NCI-H524 (cell line): Measurements from ENCODE around the gene LTBP3.

Source experiments
- DNase-seq, 2 experiments: peaks; one replicate each; lab custom pipeline; 2025; lab: John Stamatoyannopoulos, UW

Gene LTBP3

DNA sequence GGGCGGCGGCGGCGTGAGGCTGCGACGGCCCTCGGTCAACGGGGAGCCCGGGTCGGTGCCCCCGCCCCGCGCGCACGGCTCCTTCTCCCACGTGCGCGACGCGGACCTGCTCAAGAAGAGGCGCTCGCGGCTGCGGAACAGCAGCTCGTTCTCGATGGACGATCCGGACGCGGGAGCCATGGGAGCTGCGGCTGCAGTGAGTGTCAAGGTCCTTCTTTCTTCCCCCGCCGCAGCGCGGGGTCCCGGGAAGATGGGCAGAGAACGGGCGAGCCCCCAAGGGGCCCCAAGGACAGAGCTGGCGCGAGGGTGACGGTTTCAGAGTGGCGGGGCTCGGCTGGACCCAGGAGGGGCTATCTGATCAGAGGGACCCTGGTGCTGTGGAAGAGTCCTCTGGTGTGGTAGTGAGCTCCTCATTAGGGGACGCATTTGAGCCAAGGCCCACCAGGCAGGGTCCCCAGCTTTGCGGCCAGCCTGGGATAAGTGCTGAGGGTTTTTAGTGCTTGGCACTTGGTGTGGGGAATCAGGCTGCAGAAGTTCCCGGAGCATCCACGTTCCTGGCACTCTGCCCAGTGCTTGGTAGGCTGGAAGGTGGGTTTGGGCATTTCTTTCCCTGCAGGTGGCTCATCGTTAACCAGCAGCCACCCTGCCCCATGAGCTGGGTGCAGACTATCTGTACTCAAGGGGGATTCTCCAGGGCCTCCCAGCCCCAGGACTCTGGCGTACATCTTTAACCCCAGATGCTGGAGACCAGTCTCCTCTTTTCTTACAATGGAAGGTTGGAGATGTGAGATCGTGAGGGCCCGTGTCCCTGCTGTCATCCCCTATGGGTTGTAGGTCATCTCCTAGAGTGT is 27.5 kb upstream of the LTBP3 start:
- peak in 1 of 2 experiments; percentile 18 for DNase-seq

DNA sequence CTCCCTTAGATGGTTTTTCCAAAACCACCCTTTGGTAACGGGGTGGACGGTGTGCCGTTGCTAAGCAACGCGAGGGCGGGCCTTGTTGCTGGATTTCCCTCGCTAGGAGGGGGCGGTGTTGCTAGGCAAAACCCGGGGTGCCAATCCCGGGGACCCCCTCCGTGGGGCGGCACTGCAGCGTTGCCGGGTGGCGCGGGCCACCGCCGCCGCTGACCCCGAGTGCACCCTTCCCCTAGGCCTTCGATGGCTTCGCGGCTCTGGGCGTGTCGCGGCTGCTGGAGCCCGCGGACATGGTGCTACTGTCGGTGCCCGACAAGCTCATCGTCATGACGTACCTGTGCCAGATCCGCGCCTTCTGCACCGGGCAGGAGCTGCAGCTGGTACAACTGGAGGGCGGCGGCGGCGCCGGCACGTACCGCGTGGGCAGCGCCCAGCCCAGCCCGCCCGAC is 26.6 kb upstream of the LTBP3 start:
- DNase-seq, result no peak

DNA sequence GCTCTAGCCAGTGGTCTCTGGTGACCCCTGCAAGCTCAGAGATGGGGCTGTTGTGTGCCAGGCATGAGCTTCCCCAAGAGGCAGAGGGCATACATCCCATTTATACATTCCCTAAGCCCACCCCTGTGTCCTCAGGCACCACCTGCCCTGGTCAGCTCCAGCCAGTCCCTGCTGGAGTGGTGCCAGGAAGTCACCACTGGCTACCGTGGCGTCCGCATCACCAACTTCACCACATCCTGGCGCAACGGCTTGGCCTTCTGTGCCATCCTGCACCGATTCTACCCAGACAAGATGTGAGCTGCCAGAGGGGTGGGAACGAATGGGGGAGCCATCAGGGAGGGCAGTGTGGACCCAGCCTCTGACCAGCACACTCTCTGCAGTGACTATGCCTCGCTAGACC is 25.9 kb upstream of the LTBP3 start:
- no peak for DNase-seq

DNA sequence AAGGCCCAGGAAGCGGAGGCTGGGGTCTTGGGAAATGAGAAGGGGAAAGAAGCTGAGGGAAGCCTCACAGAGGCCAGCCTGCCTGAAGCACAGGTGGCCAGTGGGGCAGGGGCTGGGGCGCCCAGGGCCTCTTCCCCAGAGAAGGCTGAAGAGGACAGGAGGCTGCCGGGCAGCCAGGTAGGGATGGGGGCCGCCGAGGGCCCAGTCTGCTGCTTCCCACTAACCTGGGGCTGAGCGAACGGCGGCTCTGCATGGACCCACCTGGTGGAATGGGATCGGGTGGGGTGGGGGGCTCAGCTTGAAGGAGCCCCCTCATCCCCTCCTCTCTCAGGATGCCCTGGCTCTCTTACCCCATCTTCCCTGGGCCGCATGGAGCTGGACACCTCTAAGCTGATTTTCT is 25.4 kb upstream of the LTBP3 start:
- DNase-seq, result no peak

DNA sequence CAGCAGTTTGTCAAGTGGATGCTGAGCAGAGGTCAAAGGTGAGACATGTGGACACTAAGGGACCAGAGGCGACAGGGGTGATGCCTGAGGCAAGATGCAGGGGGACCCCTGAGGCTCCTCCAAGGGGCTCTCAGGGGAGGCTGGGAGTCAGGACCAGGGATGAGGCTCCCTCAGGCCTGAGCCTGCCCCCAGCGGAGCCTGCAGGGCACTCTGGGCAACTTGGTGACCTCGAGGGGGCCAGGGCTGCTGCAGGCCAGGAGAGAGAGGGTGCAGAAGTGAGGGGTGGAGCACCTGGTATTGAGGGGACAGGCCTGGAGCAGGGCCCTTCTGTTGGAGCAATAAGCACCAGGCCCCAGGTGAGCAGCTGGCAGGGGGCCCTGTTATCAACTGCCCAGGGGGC is 23.8 kb upstream of the LTBP3 start:
- DNase-seq, result no peak

DNA sequence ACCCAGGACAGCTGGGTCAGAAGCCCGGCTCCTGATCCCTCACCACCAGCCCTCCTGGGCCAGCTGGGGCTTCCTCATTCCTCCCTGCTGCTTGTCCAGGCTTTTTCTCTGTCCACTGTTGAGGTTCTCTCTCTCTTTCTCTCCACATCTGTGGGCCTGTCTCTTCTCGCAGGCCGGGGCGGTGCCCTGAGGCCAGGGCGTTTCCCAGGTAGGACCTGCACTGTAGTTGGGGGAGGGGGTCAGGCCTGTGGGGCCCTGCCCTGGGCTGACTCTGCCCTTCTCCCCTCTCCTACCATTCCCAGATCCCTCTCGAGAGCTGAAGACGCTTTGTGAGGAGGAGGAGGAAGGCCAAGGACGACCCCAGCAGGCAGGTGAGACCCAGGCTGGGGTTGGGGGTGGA is 22.6 kb upstream of the LTBP3 start:
- no peak for DNase-seq

DNA sequence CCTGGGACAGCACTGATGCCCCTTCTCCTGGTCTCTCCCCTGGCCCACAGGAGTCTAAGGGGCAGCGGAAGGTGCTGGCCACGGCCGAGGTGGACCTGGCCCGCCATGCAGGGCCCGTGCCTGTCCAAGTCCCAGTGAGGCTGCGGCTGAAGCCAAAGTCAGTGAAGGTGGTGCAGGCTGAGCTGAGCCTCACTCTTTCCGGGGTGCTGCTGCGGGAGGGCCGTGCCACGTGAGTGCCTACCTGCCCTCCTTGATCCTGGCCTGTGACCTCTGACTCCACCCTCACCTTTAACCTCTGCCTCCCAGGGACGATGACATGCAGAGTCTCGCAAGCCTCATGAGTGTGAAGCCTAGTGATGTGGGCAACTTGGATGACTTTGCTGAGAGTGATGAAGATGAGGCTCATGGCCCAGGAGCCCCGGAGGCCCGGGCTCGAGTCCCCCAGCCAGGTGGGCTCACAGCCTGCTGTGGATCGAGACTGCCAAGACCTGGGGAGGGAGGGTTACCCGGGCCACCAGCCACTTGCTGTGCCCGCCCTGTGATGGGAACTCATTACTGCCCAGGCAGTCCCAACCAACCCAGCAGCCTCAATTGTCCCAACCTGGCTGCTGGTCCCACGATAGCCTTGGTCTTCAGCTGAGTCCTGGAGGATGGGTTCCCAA is 22.0 kb upstream of the LTBP3 start:
- no peak for DNase-seq

DNA sequence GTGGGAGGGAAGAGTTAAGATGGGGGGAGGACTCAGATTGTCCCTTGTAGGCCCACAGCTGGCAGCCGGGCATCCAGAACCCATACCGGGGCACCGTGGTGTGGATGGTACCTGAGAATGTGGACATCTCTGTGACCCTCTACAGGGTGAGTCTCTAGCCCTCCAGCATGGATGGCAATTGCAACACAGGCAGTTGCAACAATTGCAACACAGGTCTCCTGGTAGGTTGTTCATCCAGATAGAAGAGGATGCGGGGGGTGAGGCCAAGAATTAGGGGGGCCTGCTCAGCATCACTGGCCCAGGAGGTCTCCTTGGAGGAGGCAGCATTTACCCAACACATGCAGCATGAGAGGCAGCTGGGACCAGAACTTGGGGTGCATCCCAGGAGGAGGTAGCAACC is 21.1 kb upstream of the LTBP3 start:
- DNase-seq, result no peak

DNA sequence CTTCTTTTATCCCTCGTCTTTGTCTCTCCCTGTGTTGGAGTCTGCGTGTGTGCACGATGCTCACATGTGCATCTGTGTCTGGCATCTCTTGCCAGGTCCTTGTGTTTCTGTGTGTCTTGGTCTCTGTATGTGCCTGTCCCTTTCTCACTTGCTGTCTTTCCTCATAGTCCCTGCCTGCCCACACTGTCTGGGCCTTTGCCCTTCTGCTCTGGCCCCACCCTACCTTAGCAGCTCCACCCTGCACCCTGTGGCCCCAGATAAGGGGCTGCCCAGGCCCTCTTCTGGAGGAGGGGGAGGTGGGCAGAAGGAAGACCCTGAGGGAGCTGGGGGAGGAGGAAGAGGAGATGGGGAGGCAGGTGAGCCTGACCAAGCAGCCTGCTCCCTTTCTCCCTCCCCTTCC is 20.5 kb upstream of the LTBP3 start:
- no peak for DNase-seq

DNA sequence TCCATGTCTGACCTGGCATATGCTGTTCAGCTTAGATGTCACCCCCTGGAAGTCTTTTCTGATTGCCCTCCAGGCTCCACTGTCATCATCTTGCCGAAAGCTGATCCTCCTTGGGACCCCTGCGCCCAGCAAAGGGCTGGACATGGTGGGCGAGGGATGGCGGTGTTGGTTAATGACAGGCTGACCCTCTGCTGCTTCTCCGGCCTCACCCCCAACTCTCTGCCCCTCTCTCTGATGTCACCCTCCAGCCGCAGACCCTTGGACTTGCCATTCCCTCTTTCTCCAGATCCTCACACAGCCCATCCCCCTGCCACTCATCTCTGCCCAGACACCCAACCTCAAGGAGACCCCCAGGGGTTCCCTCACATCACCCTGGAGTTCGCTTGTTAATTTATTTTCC is 20.0 kb upstream of the LTBP3 start:
- no peak for DNase-seq

DNA sequence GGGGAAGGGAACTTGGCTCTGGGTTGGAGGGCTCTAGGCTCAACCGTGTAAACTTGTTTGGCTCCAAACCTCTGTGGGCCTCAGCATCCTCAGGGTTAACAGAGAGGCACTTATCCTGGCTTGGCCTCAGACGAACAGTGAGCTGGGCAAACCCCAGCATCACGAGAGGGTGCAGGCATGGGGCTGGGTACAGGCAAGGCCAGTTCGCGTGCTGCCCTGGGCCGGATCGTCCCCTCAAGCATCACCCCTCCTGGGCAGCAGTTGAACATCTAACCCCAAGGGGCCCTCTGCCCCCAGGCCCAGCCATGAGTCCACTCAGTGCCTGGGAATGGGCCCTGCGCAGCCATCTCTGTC is 19.6 kb upstream of the LTBP3 start:
- no peak for DNase-seq

DNA sequence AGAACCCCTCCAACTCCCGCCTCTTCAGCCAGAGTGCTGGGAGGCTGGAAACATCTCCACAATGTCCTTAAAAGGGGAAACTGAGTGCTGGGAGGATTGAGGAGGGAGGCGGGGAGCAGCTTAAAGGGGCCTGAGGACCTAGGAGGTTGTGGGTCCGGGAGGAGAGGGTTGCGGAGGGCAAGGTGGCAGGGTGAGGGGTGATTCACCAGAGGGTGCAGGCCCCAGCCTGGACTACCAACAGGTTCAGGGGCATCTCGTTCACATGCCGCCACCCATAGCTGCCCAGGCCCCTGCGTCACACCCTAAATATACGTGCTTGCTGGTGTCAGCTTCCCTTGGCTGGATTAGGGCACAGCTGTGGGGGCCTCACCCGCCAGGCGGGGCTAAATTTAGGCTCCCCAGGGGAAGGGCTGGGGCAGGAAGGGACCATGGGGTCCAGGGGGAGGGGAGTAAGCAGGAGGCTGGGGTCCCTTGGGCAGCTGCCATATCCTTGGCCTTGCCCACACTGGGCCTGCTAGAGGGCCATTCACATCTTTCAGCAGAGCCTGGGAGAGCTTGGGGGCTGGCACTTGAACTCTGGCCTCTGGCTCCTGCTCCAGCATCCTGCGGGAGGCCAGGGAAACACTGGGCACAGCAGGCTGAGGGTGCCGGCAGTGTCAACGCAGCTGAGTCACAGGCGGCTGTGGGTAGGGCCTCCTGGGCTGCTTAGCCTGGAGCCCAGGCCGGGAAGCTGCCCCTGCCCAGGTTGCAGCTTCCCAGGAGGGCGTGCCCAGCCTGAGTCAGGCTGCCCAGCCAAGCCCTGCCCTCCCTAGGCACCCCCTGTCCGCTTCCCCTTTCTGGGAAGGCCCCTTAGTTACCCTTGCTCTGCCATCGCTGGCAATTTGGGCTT is 19.0 kb upstream of the LTBP3 start:
- no peak for DNase-seq

DNA sequence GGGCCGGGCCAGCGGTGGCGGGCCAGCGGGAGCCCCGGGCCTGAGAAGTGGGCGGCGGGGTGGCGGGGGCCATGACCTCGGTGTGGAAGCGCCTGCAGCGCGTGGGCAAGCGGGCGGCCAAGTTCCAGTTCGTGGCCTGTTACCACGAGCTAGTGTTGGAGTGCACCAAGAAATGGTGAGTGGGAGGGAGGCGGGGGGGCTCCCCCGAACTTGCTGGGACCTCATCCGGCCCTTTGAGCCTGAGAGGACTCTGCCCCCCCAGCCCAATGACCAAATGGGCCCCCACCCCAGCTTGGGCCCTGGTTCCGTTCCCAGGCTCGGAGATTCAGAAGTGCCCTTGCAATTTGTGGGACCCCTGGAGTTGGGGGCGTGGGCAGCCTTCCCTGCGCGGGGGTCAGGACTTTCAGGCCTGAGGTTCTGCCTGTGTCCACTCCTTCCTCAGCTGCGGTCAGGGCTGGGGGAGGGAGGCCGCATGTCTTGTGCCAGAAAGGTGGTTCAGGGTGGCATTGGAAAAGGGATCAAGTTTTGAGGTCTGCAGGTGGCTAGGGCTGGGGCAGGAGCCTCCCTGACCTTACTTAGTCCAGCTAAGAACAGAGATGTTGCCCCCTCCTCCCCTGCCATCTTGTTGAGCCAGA is 18.2 kb upstream of the LTBP3 start:
- no peak for DNase-seq

DNA sequence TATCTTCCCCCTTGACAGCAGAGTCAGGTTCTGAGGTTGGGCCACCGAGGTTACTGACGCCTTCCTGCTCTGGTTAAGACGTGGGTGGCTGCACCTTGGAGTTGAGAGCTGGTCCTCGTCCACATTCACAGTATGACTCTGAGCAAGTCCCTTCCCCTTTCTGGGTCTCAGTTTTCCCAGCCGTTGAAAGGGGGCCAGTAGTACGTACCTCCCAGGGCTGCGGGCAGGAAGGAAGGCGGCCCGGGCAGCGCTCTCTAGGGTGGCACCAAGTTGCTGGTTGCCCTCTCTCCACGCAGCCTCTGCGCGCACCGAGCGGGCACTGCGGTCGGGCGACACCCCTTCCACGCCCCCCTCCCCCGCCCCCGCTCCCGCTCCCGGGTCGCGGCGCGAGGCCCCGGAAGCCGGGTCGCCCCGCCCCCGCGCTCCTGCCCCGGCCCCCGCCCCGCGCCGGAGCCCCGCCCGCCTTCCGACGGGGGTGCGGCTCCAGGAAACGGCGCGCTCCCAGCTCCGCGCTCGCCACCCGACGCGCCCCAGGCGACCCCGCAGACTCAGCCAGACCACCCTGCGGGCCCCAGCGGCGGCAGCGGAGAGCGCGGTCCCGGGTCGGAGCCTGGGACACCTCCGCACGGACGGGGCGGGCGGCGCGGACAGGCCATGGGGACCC is 17.5 kb upstream of the LTBP3 start, which contains the start of gene EHBP1L1:
TSS of gene EHBP1L1 (plus strand) at position 486 of the 664 bp plus-strand sequence. CDS start 250 bp downstream, outside the sequence.
- no peak for DNase-seq

DNA sequence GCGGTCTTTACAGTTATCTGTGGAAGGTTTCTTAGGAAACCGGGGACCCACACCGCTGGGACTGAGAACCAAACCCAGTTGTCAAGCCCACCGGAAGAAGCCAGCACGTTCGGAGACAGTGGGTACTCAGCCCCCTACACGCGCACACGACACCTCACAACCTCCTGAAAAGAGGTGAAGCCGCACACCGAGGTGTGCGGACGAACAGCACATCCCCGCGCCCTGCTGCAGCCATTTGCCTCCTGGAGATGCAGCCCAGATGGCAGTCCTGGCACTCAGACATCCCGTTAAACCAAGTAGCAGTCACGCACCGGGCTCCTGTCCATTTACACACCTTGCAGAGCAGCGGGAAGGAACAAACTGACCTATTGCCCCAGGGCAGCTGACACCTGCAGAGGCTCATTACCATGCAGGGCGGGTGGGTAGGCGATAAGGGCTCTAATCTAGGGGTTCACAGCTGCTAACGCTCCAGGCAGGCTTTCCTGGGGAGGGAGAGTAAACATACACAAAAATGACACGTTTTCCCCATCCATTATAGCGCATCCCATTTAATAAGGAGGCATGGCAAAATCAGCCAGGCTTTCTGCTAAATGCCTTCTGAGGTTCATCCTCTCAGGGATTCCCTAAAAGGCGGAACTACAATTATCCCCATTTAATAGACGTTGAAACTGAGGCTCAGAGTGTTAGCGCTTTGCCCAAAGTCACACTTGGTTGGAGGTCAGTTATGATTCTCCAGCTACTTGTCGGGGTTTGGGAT is 16.8 kb upstream of the LTBP3 start:
- DNase-seq, result no peak

DNA sequence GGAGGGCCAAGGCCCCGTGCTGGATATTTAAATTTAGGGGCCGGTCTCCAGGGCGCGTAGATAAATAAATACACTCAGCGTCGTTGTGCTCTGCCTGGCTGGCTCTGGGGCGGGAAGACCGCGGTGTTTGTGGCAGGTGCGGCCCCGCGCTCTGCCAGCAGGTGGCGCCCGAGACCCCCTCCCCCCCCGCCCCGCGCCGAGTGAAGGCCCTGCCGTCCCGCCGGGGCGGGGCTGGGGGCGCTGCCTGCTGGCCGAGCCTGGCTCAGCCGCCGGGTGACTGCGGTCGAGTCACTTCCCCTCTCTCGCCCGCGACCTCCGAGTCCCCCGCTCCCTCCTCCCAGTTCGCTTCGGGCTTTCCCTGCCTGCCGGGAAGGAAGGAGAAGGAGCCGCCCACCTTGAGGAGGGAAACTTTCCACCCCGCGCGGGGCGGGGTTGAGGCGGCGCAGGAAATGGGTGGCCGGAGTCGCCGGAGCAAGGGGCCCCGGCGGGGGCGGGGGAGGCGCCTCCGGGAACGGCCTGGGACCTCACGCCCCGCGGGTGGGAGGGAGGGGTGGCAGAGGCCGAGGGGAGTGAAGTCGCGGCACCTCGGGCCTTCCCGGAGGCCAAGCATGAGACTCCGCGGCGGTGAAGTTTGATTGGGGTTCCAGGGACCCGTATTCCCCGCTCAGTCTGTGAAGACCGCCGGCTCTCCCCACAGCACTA is 16.1 kb upstream of the LTBP3 start:
- peak; percentile 10 to 33 for DNase-seq

DNA sequence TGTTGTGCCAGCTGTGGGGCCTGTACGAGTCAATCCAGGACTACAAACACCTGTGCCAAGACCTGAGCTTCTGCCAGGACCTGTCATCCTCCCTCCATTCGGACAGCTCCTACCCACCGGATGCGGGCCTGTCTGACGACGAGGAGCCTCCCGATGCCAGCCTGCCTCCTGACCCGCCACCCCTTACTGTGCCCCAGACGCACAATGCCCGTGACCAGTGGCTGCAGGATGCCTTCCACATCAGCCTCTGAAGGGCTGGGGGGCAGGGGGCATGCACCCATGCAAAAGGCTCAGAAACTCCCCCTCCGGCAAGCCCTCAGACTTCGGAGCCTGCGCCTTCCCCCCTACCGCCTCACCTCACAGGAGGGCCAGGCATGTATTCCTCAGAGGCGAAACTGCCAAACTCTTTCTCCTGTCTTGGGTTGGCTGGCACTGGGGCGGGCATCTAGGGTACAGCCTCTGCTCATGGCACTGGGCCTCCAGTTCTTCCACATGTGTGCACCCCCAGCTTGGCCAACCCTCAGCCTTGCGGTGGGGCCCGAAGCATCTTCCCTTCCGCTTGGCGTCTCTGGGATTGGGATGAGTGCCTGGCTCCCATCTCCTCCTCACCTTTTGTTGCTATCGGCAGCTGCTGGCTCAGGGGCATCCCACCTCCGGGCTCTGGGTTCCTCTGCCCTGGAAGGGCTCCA is 15.4 kb upstream of the LTBP3 start:
- DNase-seq, result no peak

DNA sequence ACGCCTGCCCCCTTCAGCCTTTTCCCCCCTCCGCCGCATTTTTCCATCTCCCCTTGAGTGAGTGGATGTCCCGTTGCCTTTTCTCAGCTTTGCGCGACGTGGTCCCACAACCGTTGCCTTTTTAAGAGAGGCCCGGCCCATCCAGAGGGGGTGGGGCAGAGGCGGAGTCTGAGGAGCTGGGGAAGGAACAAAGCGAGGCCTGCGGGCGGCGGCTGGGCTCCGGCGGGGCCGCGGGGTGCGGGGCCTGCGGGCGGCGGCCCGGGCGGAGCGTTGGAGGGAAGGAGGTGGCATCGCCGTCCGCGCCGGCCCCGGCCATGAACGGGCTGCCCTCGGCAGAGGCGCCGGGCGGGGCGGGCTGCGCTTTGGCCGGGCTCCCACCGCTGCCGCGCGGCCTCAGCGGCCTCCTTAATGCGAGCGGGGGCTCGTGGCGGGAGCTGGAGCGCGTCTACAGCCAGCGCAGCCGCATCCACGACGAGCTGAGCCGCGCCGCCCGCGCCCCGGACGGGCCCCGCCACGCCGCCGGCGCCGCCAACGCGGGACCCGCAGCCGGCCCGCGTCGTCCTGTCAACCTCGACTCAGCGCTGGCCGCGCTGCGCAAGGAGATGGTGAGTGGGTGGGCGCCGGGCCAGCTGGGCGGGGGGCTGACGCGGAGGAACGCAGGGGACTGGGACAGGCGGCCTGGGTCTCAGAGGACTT is 14.3 kb upstream of the LTBP3 start, which contains the start of gene FAM89B:
TSS of gene FAM89B (plus strand) at position 183 of the 696 bp plus-strand sequence. CDS start at position 315, 132 bp downstream.
- DNase-seq, result no peak

DNA sequence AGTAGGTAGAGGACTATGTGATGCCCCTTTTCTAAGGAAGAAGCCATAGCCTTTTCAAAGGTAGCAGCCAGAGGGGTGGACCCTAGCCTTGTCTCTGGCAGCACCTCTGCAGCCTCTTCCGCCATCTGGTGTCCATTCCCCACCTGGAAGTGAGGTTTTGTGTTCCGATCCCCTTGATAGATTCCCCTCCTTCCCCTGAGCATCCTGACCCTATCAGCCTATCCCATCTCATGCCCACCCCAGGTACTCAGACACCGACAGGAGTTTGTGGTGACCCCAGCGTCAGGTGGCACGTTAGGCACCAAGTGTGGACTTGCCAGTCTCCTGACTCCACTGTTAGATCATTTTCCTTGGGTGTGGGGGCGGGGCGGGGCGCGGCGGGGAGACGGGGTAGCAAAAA is 13.8 kb upstream of the LTBP3 start:
- peak in 1 of 2 experiments; percentile 14 for DNase-seq
